HG03520 (cell line): ENCODE data around the gene SPTLC2.

Experiments
- ATAC-seq: cut with Tn5 transposase; IDR thresholded peaks from one replicate; pipeline ENCODE4 v1.9.1; 2021; ENCODE audit warnings: mild to moderate bottlenecking, moderate library complexity; ENCODE audit not compliant: unreplicated experiment

SPTLC2 gene

DNA sequence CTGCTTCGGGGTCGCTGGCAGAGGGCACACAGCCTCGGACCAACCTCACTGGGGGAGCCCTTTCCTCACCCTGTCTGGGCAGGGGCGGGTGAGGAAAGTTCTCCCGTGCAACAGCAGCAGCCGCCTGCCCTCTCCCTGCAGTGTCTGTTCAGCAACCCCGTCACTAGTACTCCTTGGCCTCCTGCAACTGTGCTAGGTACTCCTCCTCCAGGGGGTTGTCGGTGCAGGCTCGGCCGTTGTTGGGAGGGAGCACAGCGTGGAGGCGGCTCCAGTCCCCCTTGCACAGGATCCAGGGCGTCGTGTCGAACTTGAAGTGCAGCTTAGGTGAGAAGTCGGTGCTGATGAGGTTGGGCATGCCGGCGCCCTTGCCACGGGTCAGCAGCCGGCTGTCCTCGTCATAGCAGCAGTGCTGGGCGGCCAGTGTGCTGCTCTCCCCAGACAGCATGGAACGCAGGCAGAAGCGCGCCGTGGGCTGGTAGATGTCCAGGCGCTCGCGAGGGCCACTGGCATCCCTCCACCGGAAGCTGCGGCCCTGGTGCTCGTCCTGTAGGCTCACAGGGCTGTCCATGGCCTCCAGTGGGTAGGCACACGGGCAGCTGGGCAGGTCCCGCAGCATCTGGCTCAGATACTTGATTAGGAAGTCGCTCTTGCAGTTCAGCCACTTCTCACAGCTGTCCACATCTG lies 140.9 kb downstream of the SPTLC2 start:
- no peak for ATAC-seq

- no peak for ATAC-seq
These were observed 141.8 kb downstream of the SPTLC2 start for GRCh38 chr14:77474479-77475177.

DNA sequence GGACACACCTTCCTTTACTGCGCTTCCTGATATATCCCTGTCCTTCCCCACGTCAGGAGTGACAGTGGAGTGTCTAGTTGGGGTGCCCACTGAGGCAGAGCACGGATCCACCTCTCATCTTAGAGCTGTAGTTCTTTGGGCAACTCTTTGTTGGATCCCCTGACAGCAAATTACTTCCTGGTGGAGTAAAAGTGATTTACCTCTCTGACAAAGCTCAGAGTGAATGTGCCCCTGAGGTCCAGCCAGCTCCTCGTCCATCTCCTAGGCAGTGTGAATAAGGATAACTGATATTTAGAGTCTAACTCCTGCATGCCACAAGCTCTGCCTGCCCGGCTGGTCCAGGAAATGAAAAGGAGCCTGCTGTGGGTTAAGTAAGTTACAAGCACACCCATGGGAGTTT lies 142.5 kb downstream of the SPTLC2 start:
- ATAC-seq, result no peak

GRCh38 chr14:77470224-77470870 lies 146.1 kb downstream of the SPTLC2 start:
- no peak for ATAC-seq

DNA sequence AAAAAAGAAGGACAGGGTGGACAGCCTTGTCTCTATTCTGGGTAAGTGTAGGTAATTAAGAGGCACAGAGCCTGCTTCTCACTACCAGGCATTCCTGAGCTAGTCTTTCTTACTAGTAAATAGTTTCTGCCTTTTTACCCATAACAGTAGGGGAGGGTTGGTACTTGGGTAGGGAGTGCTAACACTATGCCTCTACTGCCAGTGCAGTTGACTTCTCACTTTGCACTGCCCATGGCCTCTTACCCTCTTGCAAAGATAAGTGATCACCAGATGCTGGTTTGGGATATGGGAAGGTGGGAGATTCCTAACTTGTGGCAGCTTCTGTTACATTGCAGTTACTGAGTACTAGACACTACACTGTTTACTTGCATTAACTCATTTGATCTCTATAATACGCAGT lies 146.9 kb downstream of the SPTLC2 start:
- no peak for ATAC-seq

DNA sequence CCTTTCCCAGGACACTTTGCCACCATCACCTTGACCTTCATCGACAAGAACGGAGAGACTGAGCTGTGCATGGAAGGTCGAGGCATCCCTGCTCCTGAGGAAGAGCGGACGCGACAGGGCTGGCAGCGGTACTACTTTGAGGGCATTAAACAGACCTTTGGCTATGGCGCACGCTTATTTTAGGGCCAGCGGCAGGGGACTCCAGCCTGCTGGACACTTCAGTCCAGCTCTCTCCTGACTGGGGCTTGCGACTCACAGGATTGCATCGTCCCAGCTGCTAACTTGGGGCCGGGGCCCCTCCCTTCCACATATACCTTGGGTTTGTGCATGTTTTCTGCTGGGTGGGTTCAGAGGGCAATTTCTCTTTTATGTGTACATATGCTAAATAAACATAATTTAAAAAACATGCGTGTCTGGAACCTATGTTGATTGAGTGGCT lies 147.4 kb downstream of the SPTLC2 start:
- ATAC-seq, result no peak

- ATAC-seq, result no peak
These were observed 148.6 kb downstream of the SPTLC2 start for GRCh38 chr14:77467801-77468200.

DNA sequence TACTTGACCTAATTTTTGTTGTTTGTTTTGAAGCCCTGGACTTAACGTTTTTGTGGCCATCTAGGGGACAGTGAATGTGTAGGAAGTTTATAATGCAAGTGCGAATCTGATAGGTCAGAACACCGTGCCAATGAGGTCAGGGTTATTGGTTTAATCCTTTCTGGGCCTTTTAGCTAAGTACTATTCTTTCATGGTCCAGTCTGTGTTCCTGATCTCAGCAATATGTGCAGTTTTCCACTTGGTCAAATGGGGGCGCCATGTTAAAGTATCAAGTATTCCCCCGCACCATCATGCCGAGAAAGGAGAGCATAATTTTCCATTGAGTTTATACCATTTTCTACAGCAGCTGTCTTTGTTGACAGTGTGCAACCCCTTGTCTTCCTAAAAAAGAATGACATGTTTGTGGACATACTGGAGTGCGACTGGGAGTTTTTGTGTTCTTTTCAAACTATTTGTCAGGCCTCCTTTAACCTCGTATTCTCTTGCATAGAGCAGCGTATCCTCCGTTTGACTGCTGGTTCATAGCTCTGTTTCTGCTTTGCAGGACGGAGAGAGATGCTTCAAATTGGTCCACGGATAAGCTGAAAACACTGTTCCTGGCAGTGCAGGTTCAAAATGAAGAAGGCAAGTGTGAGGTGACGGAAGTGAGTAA lies 157.2 kb downstream of the SPTLC2 start:
- no peak for ATAC-seq

GRCh38 chr14:77458249-77458950 lies 158.0 kb downstream of the SPTLC2 start:
- ATAC-seq, result peak; percentile 24

DNA sequence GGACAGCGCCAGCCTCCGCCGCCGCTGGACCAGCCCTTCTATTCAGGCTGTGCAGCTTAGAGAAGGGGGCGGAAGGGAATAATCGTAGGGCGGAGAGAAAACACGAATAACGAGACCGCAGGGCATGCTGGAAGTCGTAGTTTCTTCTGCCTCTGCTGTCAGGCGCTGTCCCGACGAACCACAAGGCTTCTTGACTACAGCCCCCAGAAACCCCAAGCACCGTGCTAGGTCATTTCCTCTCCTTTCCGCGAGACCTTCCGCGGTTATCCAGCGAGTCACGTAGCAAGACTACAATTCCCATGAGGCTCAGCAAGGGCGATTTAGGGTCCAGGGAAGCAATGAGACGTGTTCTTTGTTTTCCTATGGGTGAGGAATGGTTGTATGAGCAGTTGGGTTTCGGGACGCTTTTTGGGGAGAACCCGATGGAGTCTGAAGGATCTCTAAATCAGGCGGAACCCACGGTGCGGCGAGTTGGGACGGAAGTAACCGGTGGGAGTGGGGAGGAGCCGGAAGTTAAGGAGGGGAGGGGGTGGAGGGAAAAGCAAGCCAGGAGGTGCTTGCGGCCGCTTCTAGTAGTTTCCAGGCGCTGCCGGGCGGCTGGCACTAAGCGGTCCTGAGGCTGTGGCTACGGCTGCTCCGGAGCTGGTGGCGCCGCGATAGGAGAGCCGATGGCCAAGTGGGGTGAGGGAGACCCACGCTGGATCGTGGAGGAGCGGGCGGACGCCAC lies 158.8 kb downstream of the SPTLC2 start, which contains the start of the genes AHSA1 and VIPAS39:
Gene AHSA1 (plus strand): TSS at position 572 of the 727 bp plus-strand sequence. CDS start 97 bp downstream, at position 669.
Gene VIPAS39 (minus strand): TSS at position 80 of the 727 bp plus-strand sequence. CDS start 3,499 bp downstream, outside the sequence.
- peak; percentile 77 for ATAC-seq

DNA sequence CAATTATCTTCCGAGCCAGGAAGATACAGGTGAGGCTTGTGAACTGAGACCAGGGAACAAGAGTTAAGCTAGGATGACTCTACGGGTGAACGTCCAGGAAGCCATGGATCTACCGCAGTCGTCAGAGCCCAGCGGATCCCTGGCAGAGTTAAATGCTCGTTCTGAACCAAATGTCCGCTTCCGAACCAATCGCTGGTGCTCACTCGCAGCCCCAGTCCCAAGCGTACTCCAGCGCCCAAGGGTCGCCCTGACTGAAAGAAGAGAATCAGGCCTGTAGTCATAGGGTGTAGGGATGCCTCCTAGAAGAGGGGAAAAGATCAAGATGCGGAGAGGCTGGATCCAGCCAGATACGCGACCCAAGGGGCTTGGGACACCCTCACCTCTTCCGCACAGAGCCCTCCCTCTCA lies 159.3 kb downstream of the SPTLC2 start:
- peak; percentile 23 for ATAC-seq
